T-helper 1 cell treated with Interleukin-12 subunit alpha and Interleukin-12 subunit beta and Interleukin-4 antibody, amounts not matched to agents 30 ng/mL and 1 ng/mL, for 36 hours (primary cell): ENCODE data around the gene HORMAD1. TPM values are rescaled to one million over a fixed set of nuclear protein-coding genes. Genes with fewer than 3 reads are reported as not detected.
"Not testable (repeated sequence)": the region's sequence is repeated elsewhere in the genome, so short reads cannot be mapped to it uniquely, and the experiment has no call there.

Source experiments
- intact Hi-C: fragments of 100-400 bp; cut with micrococcal nuclease; formaldehyde crosslinking; loops from one replicate; pipeline ENCODE4 v1.15.1; 2024
- total RNA-seq: library from RNA; stranded (reverse); gene quantifications from 2 replicates; pipeline ENCODE4 v1.2.3, GENCODE V29; 2022

The HORMAD1 gene
- total RNA-seq, 1 donor from 2014 or later: not detected

DNA sequence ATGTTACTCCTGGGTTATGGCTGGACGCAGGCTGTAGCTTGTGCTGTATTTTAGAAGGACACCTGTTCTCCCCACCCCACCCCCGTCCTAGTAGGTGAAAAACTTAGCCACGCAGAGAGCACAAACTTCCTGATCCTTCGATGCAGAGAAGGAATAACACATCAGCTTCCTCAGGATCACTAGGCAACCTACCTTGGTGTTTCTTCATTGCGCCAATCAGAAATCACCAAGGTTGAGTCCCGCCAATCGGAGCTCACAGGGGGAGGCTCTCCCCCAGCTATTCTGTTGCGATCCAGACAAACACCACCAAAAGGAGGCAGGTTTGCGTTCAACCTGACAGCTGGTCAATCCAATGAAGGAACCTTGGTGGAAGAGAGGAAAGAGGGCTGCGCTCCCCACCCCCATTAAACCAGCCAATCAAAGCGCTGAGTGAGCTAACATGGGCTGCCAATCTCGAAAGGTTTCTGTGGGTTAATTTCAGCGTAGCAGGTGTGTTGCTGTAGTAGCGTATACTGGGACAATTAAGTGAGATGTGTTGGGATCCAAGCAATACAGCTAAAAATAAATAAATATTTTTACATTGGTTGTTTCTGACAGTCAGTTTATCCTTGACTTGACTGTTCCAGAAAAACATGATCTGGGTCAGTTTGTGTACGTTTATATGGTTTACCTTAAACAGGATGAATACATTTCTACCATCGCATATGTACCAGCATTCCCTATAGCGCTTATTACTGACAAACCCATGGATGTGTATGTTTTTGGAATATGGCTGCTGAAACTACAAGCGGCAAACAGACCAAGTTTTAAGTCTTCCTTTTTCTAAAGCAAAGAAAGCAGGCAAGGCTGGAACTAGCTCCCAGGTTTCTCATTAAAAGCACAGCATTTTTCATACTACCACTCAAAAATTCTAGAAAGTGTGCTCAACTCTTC lies 23.4 kb downstream of the HORMAD1 start, which contains the start of gene GOLPH3L:
TSS of gene GOLPH3L (minus strand) at position 160 of the 933 bp plus-strand sequence. CDS start 2,316 bp downstream, outside the sequence.
- intact Hi-C loops: loop anchor here (1.0 to 5.0 kb wide), 14 partner anchors 68 to 560 kb away; partner anchors contain the start of genes ARNT, CDC42SE1, CTSS and ENSA

DNA sequence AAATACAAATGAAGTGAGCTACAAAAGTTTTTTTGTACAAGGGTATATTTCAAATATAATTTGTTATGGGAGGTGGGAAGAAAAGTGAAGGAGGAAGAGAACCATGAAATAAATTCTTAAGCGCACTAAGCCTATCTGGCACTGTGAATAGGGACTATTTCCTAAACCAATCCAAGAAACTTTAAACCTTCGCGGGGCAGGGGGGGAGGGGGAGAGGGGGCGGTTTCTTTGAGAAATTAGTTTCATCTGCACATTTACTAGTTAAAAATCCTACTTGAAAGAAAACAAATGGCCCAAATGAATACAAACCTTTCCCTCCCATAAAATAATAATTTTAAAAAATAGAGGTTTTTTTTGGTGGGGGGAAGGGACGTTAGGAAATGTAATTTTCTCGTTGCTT lies 24.1 kb downstream of the HORMAD1 start:
- intact Hi-C loops: loop anchor here (2.0 to 5.0 kb wide), 5 partner anchors 84 to 561 kb away; partner anchors contain the start of genes CDC42SE1, PRUNE1 and RPRD2

DNA sequence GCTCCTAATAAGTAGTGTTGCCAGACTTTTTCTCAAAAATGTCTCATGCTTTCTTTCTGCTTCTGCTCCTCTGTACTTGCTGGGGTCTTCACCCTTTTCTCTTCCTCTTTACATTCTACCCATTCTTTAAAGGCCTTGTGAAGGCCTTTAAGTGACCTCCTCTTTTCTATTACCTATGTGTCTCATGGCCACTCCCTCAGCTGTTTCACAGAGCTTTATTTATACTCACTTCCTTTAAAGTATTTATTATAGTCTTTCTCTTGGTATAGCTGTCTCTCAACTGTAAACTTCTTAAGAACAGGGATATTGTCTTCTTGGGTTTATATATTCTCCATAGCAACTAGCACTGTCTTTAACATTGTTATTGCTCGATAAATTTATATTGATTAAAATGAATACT lies 24.5 kb downstream of the HORMAD1 start:
- intact Hi-C loops: loop anchor here (2.0 to 5.0 kb wide), 5 partner anchors 84 to 561 kb away; partner anchors contain the start of genes CDC42SE1, PRUNE1 and RPRD2

DNA sequence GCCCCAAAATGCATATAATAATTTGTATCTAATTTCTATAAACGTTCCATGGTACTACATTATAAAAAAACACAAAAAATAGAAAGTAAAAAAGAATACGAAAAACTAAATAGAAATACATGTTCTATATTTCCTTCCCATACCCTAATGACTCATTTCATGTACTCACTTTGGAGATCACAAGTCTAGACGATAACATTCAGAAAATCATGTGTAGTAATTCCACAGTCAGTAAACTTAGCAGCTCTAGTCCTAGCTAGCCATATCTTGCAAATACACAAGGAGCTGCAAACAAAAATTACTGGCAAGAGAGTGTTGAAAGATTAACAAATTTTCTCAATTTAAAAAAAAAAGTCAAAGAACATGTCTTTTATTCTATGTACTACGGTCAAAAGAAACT lies 25.1 kb downstream of the HORMAD1 start:
- intact Hi-C loops: loop anchor here (5.0 kb wide), 4 partner anchors 83 to 562 kb away; partner anchors contain the start of genes CDC42SE1 and RPRD2

DNA sequence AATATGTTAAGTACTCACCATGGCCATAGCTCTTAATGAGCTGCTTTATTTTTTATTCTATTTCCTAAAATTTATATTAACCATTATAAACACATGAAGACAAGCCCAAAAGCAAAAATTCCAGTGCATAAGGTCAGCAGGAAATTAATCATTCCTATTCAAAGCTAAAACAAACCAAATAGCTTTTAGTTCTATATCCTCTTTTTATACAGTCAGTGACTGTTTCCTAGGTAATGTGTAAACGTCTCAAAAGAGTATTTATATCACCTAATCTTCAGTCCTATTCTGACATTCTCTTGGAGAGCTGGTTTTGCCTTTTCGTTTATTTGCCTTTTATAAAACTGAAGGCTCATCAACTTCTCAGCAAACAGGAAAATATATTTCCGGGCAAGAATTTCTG lies 28.0 kb downstream of the HORMAD1 start:
- intact Hi-C loops: no loop called here

DNA sequence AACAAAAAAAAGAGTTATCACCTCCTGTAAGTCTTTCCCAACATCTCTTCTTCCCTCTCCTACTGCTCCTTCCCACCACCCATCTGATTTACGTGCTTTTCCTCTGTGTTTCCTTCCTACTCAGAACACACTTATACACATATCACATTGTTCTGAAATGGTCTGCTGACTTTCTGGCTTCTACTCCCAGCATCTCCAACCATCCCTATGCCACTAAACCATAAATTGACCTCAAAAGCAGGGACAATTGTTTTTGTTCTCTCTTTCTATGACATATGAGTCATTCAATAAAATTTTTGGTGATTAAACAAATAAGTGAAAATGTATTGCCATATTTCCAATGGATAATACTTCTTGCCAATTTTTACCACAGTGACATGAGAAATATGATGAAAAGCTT lies 31.9 kb downstream of the HORMAD1 start:
- intact Hi-C loops: no loop called here

DNA sequence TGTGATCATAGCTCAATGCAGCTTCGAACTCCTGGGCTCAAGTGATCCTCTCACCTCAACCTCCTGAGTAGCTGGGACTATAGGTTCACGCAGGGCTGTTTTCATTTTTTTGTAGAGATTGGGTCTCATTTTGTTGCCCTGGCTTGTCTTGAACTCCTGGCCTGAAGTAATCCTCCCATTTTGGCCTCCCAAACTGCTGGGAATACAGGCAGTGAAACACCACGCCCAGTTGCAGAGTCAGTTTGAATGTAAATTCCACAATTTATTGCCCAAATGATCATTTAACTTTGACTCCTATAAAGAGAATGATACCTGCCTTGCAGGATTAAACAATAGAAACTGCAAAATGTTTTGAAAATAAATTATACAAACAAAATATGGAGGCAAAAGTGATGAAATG lies 34.4 kb downstream of the HORMAD1 start:
- intact Hi-C loops: no loop called here

DNA sequence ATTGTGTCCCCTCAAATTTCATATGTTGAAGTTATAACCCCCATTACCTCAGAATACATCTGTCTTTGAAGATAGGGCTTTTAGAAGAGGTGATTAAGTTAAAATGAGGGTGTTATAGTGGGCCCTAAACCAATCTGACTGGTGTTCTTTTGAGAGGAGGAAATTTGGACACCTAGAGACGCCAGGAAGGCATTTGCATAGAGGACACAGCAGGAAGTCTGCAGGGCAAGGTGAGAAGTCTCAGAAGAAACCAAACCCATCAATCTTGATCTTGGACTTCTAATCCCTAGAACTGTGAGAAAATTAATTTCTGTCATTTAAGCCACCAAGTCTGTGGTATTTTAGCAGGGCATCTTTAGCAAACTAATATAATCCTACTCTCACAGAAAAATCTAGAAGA lies 36.8 kb downstream of the HORMAD1 start:
- intact Hi-C loops: no loop called here

DNA sequence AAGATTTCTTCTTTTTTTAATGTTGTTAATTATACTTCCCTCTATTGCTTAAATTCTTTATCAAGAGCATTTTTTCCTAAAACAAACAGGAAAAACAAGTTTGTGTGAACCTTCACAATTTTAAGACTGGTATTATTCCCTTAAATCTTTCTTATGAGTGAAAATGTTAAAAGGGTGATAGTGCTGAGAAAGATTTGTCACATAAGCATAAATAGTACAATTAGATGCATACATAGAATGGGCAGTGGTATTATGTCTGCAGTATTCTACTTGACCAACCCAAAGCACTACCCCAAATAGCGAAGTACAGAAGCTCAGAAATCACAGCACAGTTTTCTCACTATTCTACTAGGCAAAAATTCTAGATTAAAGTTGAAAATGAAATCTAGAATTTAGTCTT lies 41.7 kb downstream of the HORMAD1 start:
- intact Hi-C loops: no loop called here

DNA sequence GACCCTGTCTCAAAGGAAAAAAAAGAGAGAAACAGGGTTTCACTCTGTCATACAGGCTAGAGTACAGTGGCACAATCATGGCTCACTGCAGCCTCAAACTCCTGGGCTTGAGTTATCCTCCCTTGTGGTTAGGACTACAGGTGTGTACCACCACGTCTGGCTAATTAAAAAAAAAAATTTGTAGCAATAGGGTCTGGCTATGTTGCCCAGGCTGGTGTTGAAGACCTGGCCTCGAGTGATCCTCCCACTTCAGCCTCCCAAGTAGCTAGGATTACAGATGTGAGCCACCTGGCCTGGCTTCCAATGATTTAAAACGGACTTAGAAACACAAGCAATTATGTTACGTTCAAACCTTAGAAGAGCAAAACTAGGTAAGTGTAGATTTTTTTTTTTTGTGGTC lies 45.8 kb downstream of the HORMAD1 start:
- intact Hi-C loops: no loop called here

DNA sequence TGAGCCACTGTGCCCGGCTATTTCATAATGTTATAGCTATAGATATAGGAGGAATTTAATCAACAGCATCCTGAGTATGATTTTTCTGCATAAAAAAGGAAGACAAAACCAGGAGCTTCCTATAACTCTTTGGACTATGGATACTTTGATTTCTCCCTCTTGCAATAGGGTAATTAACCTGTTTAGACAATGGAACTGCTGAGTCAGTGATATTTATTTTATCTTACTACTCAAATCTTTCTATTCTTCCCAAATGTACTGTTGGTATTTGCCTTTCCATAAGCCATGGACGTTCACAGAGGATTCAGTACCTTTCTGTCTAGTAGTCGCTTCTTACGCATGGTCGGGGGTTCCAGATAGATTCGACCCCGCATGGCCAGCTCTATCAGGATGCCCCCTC lies 57.4 kb downstream of the HORMAD1 start:
- intact Hi-C loops: no loop called here

DNA sequence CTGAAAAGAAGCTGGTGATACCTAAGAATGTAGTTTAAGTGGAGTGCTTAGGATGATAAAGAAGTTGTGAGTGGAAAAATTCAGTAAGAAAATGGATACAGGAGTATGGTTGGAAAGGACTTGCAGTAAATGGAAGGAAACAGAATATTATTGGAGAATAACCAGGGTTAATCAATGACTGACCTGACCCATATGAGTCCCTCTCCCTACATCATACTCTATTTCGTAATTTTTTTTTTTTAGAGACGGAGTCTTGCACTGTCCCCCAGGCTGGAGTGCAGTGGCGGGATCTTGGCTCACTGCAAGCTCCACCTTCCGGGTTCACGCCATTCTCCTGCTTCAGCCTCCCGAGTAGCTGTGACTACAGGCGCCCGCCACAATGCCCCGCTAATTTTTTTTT lies 57.9 kb downstream of the HORMAD1 start:
- intact Hi-C loops: no loop called here

DNA sequence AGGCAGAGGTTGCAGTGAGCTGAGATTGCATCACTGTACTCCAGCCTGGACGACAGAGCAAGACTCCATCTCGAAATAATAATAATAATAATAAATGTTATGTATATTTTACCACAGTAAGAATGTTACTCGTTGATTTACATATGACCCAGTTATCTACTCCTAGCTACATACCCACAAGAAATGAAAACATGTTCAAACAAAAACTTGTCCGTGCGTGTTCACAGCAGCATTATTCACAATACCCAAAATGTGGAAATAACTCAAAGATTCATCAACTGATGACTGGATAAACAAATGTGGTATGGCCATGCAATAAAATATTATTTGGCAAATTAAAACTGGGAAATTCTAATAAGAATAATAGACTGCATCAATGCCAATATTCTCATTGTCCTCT lies 59.5 kb downstream of the HORMAD1 start:
- intact Hi-C loops: no loop called here

DNA sequence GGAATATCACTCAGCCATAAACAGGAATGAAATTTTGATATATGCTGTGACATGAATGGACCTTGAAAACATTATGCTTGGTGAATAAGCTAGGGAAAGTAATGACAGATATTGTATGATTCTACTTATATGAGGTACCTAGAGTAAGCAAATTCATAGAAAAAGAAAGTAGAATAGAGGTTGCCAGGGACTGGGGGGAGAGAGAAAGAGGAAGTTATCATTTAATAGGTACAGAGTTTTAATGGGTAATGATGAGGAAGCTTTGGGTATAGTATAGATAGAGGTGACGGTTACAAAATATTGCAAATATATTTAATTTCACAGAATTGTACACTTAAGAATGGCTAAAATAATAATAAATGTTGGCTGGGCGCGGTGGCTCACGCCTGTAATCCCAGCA lies 60.1 kb downstream of the HORMAD1 start:
- intact Hi-C loops: no loop called here

DNA sequence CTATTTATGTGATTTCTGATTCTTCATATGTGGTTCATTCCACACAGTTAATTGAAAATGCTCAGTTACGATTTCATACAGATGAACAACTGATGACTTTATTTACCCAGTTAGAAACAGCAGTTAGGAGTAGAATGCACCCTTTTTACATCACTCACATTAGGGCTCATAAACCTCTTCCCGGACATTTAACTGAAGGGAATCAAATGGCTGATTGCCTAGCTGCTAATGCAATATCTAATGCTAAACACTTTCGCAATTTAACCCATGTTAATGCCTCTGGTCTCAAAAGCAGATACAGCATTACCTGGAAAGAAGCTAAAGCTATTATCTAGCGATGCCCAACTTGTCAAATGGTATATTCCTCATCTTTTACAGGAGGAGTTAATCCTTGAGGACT lies 63.6 kb downstream of the HORMAD1 start:
- intact Hi-C loops: not testable (repeated sequence)

DNA sequence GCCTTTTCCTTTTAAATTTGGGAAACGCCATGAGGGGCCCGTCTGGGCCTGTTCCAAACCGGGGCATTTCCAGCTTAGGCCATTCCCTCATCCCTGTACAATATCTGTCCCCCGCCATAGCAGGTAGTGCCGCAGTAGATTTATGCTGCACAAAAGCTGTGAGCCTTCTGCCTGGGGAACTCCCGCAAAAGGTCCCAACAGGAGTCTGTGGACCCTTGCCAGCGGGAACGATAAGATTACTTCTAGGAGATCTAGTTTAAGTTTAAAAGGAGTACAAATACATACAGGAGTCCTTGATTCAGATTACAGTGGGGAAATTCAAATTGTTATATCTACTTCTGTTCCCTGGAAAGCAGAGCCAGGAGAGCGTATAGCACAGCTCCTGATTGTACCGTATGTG lies 66.1 kb downstream of the HORMAD1 start:
- intact Hi-C loops: not testable (repeated sequence)

DNA sequence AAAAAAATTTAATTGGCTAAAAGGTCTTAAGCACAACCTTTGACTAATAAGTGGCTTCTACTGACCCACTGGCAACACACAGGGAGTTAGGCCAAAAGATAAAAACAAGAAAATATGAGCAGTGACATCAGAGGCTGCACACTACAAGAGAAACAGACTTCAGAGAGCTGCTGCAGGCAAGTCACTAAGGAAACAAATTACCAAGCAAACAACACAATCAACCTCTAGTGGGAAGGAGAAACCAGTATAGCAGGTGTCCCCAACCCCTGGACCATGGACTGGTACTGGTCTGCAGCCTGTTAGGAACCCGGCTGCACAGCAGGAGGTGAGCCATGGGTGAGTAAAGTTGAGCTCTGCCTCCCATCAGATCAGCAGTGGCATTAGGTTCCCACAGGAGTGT lies 70.5 kb downstream of the HORMAD1 start:
- intact Hi-C loops: no loop called here

DNA sequence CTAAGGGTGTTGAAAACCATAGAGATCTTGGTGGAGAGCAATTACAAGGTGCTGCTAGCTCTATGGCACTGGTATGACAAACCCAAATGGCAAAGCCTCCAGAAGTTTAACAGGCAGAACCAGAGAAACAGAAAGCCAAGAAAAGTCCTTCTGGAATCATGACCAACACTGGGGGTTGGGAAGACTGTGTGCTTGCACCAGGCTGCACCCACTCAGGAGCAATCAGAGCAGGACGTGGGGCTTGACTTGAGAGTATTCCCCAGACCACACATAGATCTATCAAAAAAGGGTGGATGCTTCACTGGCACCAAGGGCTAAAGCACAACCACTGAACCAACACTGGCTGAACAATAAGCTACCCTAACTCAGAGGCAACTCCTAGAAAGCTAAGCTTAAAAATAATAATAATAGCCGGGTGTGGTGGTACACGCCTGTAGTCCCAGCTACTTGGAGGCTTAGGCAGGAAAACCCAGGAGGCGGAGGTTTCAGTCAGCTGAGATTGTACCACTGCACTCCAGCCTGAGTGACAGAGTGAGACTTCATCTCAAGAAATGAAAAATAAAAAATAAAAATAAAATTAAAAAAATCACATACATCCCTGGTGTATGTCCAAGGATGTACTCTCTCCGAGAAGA lies 71.1 kb downstream of the HORMAD1 start:
- intact Hi-C loops: no loop called here
